Measurements from ENCODE around the gene PPP1R37. TPM values are rescaled to one million over a fixed set of nuclear protein-coding genes. Genes with fewer than 3 reads are reported as not detected.
"Not testable (repeated sequence)": the region's sequence is repeated elsewhere in the genome, so short reads cannot be mapped to it uniquely, and the experiment has no call there.

The PPP1R37 gene
- polyA plus RNA-seq, 10 donors: 15.8 to 23.8 (median 19.4) TPM

DNA sequence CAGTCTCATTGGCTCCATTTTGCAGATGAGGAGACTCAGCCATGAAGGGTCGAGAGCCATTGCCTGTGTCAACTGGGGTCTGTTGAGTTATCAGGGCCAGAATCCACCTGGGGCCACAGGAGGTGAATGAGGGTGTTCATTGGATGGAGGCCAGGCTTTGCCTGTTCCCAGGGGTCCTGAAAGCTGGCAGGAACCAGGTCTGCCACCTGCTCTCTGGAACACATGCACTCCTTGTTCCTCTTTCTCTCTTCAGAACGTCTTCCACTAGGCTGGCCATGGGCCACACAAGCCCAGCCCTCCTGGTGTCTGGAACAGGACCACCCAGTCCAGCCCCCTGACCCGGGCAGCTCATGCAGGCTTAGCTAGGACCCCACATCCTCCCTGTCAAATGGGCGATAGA, 21.1 kb downstream of the PPP1R37 start:
- DNase-seq: no peak

DNA sequence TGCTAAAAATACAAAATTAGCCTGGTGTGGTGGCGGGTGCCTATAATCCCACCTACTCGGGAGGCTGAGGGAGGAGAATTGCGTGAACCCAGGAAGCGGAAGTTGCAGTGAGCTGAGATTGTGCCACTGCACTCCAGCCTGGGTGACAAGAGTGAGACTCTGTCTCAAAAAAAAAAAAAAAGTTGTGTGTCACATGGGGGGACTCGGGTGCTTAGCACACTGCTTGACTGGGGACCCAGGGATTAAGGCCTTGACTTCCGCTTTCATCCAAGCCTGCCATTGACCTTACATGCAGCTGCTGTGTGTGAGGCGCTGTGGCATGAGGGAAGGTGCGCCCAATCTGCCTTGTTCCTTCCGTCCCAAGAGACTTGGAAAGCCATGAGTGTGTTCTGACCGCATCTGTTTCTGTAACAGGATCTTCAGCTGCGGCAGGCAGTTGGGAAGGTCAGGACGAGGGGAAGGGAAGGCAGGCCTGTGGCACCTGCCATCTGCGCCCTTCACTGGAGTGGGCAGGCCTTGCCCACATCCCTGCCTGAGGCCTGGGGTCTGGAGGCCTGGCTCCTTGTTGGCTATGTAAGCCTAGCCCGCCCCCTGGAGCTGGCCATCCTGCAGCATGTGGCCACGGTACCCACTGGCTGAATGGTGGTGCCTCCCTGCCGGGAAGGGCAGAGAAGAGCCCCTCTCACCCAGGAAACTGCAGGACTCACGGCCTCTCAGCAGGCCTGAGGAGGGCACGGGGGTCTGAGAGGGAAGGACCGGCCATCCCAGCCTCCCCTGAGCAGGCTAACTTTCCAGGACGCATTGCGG, 23.0 kb downstream of the PPP1R37 start:
- peak in 2 of 3 donors; percentile 57 to 59 for DNase-seq

DNA sequence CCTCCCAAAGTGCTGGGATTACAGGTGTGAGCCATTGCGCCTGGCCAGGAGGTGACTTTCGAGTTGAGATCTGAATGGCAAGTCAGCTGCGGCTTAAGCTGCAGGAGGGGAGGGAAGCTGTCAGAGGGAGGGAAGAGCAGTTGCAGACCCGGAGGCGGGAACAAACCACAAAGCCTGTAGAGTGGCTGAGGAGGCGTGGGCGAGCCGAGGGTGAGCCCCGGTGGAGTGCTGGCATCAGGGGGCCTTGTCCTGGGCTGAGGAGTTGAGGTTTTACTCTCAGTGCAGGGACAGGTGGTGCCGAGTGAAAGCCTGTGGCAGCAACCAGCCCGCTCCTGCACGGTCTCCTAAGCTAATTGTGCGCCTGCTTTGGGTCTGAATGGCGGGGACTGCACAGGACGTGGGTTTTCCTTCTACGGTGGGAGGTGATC, 24.2 kb downstream of the PPP1R37 start:
- DNase-seq: no peak

DNA sequence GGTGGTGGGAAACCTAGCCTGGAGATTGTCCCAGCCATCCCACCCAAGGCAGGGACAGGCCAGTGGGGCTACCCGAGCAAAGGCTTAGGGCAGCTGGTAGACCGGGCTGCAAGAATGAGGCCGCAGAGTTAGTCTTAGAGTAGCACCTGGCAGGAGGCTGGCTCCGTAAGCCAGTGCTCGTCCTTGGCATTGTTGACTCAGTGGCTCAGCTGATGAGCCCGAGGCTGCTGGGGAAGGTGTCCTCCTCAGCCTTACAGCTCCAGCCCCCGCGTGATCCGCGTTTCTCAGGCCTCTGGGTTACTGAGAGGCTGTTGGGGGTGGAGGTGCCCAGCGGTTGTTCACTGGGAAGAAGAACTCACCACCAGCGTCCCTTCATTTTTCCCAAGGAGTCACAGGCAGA, 24.7 kb downstream of the PPP1R37 start:
- DNase-seq: no peak

DNA sequence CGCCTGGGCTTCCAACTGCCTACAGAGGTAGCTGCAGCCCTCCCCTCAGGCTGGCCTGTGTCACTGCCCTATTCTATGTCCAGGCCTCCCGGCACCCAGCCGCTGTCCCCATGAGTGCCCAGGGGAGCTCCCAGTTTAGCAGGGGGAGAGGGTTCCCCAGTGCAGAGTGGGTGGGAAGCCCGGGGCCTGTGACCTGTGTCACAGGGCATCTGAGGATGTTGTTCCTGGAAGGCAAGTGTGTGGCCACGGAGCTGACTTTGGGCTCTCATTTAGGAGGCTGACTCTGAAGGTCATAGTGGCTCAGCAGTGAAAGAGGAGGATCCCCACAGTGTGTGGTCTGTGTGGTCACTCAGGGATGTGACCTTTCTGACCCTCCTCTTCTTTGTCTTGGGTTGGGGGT, 25.1 kb downstream of the PPP1R37 start:
- no peak for DNase-seq

DNA sequence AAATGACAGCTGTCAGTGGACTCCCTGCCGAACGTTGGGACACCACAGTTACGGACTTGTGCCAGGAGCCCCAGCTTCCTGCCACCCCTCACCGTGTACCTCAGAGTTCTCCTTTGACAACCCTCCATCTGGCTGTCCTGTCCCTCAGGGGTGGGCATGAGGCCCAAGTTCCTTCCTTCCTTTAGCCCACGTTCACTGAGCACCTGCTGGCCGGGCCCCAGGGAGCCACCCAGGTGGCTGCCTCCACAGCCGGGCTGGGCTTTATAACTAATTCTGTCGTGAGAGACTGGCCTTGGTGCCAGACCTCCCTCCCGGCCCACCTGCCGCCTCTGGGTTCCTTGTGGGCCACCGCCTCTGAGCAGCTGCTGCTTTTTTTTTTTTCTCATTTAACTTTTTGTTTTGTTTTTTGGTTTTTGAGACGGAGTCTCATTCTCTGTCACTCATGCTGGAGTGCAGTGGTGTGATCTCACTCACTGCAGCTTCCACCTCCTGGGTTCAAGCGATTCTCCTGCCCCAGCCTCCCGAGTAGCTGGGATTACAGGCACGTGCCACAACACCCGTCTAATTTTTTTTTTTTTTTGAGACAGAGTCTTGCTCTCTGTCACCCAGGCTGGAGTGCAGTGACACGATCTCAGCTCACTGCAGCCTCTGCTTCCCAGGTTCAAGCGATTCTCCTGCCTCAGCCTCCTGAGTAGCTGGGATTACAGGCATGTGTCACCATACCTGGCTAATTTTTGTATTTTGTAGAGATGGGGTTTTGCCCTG, 25.8 kb downstream of the PPP1R37 start:
- DNase-seq: not testable (repeated sequence)

DNA sequence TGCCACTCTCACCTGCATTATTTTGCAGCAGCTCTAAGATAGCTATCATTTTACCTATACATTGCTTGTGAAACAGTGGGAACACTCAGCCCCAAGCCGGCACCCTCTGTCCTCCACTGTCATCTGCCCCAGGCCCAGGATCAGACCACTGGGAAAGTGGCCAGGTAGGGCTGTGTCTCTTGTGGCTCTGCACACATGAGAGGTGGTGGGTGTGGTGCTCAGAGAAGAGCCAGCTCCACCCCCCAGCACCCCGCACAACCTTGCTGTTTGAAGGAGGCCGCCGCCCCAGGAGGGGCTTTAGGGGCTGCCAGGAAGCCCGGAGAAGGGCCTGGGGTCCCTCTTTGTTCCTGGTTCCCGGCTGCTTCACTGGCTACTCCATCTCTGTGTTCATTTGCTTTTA, 26.6 kb downstream of the PPP1R37 start:
- DNase-seq: no peak

DNA sequence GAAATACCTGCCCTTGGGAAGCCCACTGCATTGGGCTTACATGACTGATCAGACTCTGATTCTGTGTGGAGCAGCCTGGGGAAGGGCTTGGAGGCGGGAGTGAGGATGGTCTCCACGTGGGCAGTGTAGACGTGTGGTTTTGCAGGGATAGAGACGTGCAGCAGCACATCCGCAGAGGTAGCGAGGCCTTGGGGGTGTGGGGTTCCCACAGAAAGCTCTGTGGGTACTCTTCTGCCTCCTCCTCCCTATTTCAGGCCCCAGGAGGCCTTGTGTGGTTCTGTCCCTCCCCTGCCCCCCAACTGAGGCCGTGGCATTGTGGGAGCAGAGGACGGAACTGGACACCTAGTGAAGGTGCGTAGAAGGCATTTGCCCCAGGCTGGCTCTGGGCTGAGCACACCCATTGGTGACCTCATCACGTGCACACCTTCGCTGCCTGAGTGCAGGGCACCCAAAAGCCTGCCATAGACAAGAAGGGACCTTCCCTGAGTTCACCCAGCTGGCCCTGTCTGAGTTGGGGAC, 28.9 kb downstream of the PPP1R37 start:
- DNase-seq: no peak

DNA sequence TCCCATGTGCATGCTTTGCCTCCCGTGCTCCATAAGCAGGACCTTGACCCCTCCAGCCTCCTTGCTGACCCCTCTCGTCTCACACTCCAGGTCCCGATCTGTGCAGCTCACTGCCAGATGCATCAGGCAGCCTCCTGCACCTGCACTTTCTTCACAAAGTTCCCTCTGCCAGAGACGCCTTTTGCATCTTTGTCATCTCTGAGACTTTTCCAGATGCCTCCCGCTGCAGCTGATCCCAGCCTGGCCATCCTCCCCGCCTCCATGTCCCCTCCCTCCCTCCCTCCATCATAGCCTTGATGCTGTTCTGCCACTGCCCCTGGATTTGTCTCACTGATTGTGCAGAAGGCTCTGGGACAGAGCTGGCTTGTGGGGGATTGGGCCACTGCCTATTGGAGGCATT, 29.9 kb downstream of the PPP1R37 start:
- no peak for DNase-seq

DNA sequence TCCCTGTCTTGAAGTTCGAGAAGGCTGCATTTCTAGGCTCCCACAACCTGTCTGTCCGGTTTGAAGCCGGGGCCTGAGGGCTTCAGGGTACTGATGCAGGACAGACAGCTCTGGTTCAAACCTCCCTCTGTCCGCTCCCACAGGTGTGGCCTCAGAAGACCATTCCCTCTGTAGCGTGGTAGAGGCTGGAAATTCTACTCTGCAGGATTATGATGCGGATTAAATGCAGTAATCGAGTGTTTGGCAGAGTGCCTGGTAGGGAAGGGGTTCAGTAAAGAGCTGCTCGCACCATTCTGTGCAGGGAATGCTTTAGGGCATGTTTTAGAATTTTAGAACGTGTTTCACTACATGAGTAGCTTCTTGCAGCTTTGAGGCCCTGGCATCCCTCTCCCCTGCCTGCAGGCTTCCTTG, 30.5 kb downstream of the PPP1R37 start:
- DNase-seq: no peak

DNA sequence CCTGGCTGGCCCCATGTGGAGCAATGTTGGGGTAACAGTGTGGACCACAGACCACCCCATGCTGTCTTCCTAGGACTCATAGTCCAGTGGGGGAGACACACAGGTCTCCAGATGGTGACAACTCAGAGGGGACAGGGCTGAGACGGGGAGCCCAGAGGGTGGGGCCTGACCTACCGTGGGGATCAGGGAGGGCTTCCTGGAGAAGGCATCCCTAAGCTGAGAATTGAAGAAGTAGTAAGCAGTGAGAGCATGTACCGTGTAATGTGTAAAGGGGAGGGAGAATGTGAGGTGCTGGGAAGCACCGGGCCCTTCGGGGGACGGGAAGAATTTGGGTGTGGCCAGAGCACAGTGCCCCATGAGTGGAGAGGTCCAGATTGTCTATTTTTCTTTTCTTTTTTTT, 31.0 kb downstream of the PPP1R37 start:
- no peak for DNase-seq

DNA sequence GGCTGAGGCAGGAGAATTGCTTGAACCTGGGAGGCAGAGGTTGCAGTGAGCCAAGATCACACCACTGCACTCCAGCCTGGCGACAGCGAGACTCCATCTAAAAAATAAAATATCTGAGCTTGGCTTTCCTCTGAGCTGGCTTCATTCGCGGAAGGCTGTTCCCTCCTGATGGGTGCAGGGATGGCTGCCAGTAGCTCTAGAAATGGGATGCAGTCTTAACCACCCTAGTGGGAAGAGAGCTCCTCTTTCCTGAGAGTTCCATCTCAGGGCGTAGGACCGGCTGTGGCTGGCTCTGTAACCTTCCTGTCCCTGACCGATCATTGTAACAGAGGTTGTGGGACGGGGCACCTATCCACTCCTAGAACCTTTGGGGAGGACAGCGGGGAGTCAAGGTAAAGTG, 32.4 kb downstream of the PPP1R37 start:
- DNase-seq: no peak

DNA sequence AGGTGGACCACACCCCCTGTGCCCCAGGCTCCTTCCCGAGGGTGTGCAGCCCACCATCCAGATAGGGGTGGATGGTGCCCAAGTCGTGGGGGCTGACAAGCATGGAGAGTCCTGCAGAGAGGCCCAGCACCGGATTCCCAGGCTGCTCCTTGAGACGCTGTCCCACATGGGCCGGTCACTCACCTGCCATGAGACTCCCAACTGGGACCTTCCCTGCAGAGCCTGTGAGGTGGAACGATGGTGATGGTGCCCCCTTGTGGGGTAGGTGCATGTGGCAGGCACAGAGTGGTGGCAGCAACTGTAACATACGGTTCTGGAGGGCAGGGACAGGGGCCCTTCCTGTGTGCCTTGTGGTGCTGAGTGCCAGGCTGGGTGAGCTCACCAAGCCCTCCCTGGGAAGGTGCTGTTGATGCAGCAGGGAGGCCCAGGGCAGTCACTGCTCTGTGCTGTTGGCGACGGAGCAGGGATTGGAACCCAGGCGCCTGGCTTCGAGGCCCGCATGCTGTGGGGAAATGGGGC, 33.1 kb downstream of the PPP1R37 start:
- DNase-seq: peak in 1 of 3 donors; percentile 36

DNA sequence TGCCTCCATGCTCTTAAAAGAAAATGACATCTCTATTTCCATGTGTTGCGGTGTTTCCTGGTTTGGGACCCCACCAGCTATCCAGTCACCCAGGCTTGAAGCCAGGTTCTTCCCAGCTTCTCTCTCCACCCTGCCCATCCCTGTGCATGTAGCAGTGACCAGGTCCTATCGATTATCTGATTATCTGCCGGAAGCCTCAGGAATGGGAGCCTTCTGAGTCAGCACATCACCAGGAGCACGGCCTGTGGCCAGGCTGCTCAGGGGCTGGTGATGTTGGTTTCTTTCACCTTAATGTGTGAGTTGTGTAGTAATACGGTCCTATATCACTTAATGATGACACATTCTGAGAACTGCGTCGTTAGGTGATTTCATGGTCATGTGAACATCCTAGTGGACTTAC, 33.7 kb downstream of the PPP1R37 start:
- DNase-seq: no peak

DNA sequence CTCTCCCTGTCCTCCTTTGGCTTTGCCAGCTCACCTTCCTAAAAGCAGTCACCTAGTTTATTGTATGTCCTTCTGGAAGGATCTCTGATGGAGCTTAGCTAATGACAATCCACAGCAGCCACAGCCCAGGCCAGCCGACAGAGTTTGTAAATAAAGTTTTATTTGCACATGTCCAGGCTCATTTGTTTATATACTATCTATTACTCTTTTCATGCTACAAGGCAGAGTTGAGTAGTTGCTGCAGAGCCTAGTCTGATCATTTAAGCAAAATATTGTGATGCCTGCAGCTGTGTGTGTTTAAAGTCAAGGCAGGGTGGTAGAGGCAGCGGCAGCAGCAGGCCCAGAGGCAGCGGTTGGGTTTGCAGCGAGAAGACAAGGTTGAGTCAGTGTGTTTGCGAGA, 35.2 kb downstream of the PPP1R37 start:
- no peak for DNase-seq

DNA sequence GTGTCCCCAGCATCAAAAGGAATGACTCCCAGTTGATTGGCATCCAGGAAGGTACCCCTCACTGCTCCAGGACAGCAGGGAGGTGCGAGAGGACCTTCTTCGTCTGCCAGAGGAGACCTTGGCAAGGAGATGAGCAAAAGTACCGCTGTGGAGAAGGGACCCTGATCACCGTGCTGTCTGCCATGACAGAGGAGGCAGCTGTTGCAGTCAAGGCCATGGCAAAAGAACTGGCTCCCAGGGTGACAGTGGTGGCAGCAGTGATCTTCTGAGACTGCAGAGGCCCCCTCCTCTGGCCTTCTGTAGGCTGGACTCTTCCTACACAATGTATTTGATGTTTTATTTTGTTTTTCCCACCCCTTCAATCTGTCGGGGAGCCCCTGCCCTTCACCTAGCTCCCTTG, 35.8 kb downstream of the PPP1R37 start:
- DNase-seq: no peak

DNA sequence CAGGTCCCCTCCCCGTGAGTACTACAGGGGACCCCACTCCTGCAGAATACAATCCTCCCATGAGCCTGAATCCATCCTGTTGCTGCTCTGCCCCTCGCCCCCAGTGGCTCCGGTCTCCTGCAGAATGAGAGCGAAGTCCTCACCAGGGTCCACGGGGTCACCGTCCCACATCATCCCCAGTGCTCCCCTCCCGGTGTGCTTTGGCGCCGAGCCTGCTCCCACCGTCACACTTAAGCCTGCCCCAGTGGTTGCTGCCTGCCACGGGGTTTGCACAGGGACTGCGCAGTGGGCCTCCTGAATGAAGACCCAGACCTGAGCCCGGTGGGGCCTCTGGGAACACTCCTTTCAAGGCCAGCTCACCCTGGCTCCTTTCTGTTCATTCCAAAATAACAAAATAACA, 37.3 kb downstream of the PPP1R37 start:
- no peak for DNase-seq

DNA sequence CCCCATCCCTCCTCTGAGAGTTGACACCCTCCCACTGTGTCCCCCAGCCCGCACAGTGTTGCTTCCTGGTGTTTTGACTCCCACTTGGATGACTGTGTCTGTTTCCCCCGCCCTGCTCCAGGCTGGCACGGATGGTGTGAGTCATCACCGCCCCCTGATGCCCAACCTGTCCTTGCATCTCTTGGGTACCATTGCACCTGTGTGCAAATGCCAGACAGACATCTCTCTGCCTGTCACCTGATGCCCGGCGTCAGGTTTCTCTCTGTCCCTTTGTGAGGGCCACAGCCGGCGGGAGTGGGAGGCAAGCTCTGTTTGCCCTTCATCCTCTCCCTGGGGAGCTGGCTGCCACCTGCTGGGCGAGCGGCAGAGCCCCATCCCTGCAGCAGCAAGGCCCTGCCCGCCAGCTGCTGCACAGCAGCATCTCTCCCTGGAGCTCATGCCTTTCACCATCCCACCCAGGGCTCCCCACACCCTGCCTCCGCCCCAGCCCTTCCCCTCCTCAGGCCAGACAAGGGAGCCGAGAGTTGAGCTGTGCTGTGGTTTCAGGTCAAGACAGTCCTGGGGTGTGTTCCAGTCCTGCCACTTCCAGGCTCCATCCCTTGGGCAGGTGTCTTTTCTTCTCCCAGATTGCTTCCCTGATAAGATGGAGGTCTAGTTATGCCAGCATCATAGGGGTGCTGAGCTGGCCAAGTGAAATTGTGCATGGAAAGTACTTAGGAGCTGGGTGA, 38.1 kb downstream of the PPP1R37 start:
- DNase-seq: no peak

DNA sequence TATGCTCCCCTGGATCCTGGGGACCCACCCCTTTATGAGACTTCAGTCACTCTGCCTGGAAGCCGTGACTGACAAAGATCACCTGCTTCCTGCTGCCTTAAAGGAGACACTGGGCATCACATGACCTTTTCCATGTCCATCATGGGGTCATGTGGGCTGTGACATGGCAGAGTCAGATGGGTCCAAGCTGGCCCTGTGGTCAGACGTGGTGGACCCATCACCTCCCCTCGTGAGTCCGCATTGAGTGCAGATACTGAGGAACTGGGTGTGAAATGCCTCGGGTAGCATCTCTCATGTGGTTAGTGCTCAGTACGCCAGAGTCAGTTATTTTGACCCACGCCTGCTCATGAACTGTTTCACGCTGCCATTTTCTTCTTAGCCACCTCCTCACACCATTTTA, 40.7 kb downstream of the PPP1R37 start:
- no peak for DNase-seq

DNA sequence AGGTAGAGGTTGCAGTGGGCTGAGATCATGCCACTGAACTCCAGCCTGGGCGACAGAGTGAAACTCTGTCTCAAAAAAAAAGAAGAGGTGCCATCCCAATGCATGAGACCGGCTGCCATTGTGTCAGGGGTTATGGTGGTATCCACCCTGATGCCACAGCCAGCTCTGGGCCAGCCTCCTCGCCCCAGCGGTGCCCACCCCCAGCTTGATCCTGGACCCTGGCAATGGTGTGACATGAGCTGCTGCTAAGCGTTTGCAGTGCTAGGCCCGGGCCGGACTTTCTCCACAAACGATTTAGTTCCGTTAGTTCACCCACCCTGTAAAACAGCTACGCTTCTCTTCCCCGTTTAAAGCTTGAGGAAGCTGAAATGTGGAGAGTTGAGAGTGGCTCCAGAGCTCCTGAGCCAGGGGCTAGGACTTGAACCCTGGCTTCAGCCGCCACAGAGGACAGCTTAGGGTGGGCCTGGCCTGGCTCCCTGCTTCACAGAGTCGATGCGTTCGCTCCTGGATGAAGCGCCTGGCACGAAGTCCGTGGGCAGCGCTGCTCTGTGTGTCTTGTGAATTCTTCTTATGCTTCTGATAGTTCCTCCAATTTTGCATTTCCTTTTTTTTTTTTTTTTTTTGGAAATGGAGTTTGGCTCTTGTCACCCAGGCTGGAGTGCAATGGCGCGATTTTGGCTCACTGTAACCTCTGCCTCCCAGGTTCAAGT, 42.4 kb downstream of the PPP1R37 start:
- DNase-seq: no peak

DNA sequence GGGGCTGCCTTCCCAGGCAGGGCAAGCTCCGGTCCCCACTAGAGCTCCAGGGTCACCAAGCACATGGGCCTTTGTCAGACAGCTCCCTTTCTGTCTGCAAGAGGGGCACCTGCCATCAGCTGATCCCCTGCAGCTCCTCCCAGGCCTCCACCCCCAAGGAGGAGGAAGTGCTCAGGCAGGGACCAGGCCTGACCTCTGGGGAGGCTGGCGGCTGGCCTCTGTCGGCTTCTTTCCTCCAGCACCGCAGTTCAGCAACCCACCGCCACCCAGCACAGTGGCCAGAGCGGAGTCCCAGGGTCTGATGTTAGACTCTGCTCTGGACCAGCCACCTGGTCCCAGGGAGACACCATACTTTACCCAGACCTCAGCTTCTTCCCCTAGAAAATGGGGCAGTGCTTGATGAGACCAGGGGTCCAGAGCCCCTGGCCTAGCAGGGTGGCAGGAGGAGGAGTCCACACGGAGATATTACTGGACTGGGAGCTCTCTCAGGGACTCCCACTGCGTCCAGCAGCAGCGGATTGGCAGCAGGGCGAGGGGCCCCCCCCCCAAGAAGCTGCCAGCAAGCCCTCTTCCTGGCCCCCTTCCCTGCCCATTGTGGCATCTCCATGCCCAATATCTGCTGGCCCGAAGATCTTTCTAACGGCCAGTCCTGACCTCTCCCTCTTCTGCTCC, 43.7 kb downstream of the PPP1R37 start:
- DNase-seq: no peak
